ENCODE measurements around the gene RNF130. TPM values are rescaled to one million over a fixed set of nuclear protein-coding genes. Genes with fewer than 3 reads are reported as not detected.

Gene RNF130
- total RNA-seq, 1 experiment from 2014 or later, result 31.8 TPM

DNA sequence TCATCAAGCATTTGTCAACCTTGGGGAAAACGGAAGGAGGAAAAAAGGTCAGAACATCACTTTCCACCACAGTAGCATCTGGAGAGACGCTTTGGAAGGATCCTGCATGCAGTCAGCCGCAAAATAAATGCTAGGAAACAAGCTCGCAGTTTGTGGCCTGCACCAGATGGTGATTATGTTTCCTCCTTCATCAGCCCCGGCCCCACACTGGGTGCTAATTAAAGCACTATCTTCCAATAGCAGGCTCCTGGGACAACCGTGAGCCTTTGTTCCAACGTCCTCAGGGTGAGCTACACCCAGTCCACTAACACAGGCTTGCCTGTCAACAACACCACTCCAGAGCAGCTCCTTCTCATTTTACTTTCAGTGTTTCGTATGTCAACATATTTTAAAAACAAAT, 64.0 kb downstream of the RNF130 start:
- ChIA-PET CTCF (interaction anchor here (0.6 to 0.7 kb wide), 2 partner anchors 10 to 93 kb away, joined by 3 read pairs; no protein-coding TSS in a partner anchor), POLR2A (interaction anchor here (1.2 kb wide), 1 partner anchor 64 kb away, joined by 3 read pairs; the partner anchor contains the start of gene RNF130)
- TF ChIP-seq, protein P1, sequence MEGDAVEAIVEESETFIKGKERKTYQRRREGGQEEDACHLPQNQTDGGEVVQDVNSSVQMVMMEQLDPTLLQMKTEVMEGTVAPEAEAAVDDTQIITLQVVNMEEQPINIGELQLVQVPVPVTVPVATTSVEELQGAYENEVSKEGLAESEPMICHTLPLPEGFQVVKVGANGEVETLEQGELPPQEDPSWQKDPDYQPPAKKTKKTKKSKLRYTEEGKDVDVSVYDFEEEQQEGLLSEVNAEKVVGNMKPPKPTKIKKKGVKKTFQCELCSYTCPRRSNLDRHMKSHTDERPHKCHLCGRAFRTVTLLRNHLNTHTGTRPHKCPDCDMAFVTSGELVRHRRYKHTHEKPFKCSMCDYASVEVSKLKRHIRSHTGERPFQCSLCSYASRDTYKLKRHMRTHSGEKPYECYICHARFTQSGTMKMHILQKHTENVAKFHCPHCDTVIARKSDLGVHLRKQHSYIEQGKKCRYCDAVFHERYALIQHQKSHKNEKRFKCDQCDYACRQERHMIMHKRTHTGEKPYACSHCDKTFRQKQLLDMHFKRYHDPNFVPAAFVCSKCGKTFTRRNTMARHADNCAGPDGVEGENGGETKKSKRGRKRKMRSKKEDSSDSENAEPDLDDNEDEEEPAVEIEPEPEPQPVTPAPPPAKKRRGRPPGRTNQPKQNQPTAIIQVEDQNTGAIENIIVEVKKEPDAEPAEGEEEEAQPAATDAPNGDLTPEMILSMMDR (IDR thresholded peaks at IDR 0.05; ENCODE audit: unreplicated experiment), result no peak
- H3K27me3 Mint-ChIP-seq (ENCODE audit: insufficient read depth, unreplicated experiment), result no peaks in the 10 kb centered on the region
- intact Hi-C loops (cut with micrococcal nuclease), result no loop called here
- H3K4me1 Mint-ChIP-seq (ENCODE audit: insufficient read depth, unreplicated experiment), result no peaks in the 10 kb centered on the region
- H3K4me3 Mint-ChIP-seq (ENCODE audit: unreplicated experiment), result no peak overlapping the region
- no peaks in the 10 kb centered on the region for H3K9me3 Mint-ChIP-seq (ENCODE audit: unreplicated experiment)
- no TSS peak for BruUV-seq (replicated peaks)
- DNase-seq (ENCODE audit: unreplicated experiment), result no peak
- no peak overlapping the region for H3K27ac Mint-ChIP-seq (ENCODE audit: low read depth, unreplicated experiment)
- H3K36me3 Mint-ChIP-seq (ENCODE audit: insufficient read depth, unreplicated experiment), result peaks cover 19% of the 10 kb centered on the region

DNA sequence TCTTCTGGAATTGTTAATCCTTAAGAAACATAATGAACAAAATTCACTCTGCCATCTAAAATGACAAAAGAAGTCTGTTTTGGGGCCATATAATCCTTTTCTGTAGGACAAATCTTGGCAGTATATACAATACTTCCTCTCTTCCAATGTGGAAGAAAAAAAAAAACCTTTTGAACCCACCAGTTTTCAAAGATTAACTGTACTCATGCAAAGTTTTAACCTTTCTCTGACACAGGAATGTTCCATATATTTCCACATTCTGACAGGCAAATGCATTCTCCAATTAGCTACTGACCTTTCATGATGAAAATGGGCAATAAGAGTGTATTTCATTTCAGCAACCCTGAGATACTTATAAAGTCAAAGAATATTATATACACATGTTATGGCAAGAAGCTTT, 65.4 kb downstream of the RNF130 start:
- intact Hi-C loops (cut with micrococcal nuclease), result no loop called here

DNA sequence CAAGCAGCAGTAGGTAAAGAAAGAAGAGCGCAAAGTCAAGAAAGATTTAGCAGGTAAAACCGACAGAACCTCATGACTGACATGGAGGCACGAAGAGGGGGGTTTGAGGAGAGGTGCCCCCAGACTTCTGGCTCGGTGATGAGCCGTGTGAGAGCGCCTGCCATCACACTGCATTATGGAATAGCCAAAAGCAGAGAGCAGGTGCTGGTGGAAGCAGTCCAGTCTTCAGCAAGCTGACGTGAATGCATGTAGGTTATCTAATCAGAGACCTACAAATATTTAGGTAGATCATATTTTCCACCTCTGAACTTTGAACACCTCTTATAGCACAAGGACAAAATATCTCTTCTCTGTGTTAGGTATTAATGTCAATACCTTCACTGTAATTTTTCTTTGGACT, 68.4 kb downstream of the RNF130 start:
- Mint-ChIP-seq H3K9me3 (ENCODE audit: unreplicated experiment) (no peaks in the 10 kb centered on the region), H3K4me1 (ENCODE audit: insufficient read depth, unreplicated experiment) (no peaks in the 10 kb centered on the region), H3K36me3 (ENCODE audit: insufficient read depth, unreplicated experiment) (peaks cover 5% of the 10 kb centered on the region), H3K4me3 (ENCODE audit: unreplicated experiment) (no peak overlapping the region), H3K27ac (ENCODE audit: low read depth, unreplicated experiment) (no peak overlapping the region), H3K27me3 (ENCODE audit: insufficient read depth, unreplicated experiment) (no peaks in the 10 kb centered on the region)
- ChIA-PET CTCF (interaction anchor here (0.6 kb wide), 1 partner anchor 424 kb away, joined by 3 read pairs; no protein-coding TSS in a partner anchor), POLR2A (no interaction called here)
- intact Hi-C loops (cut with micrococcal nuclease), result no loop called here
- BruUV-seq (replicated peaks), result no TSS peak
- DNase-seq (ENCODE audit: unreplicated experiment), result no peak
- TF ChIP-seq, protein P1 (IDR thresholded peaks at IDR 0.05; ENCODE audit: unreplicated experiment), result no peak

More for the DNA sequence above, 65.4 kb downstream of the RNF130 start:
- POLR2A ChIA-PET, result interaction anchor here (0.9 to 1.1 kb wide), 2 partner anchors 65 to 204 kb away, joined by 3 read pairs; no protein-coding TSS in a partner anchor
- H3K36me3 Mint-ChIP-seq (ENCODE audit: insufficient read depth, unreplicated experiment), result peaks cover 12% of the 10 kb centered on the region
- CTCF ChIA-PET, result interaction anchor here (0.7 kb wide), 1 partner anchor 242 kb away, joined by 4 read pairs; no protein-coding TSS in a partner anchor
- DNase-seq (ENCODE audit: unreplicated experiment), result no peak
- no peaks in the 10 kb centered on the region for H3K27me3 Mint-ChIP-seq (ENCODE audit: insufficient read depth, unreplicated experiment)
- H3K4me1 Mint-ChIP-seq (ENCODE audit: insufficient read depth, unreplicated experiment), result no peaks in the 10 kb centered on the region
- no peaks in the 10 kb centered on the region for H3K9me3 Mint-ChIP-seq (ENCODE audit: unreplicated experiment)
- H3K27ac Mint-ChIP-seq (ENCODE audit: low read depth, unreplicated experiment), result no peak overlapping the region
- TF ChIP-seq, protein P1 (IDR thresholded peaks at IDR 0.05; ENCODE audit: unreplicated experiment), result no peak
- no peak overlapping the region for H3K4me3 Mint-ChIP-seq (ENCODE audit: unreplicated experiment)
- BruUV-seq (replicated peaks), result no TSS peak

DNA sequence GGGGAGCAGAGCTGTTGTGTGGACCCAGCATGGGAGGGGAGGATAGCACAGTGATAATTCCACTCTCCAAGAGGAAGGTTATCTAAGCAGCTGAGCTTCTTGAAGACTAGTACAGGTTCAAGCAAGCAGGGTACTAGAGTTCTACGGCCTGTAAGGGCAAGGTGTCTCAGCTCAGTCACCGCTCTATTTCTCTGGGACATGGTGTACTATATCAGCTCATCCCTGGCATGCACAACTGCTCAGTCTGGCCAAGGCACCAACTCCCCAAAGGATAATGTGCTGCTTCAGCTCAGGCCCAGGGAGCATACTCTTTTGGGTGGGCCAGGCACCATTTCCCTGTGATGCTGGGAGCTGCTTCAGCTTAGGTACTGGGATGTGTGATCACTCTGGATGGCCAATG, 69.8 kb downstream of the RNF130 start:
- Mint-ChIP-seq H3K4me3 (ENCODE audit: unreplicated experiment) (no peak overlapping the region), H3K36me3 (ENCODE audit: insufficient read depth, unreplicated experiment) (peaks cover 5% of the 10 kb centered on the region), H3K4me1 (ENCODE audit: insufficient read depth, unreplicated experiment) (no peaks in the 10 kb centered on the region), H3K27ac (ENCODE audit: low read depth, unreplicated experiment) (no peak overlapping the region), H3K9me3 (ENCODE audit: unreplicated experiment) (no peaks in the 10 kb centered on the region), H3K27me3 (ENCODE audit: insufficient read depth, unreplicated experiment) (no peaks in the 10 kb centered on the region)
- ChIA-PET POLR2A (interaction anchor here (1.2 kb wide), 1 partner anchor 69 kb away, joined by 3 read pairs; no protein-coding TSS in a partner anchor), CTCF (interaction anchor here (1.0 to 1.2 kb wide), 2 partner anchors 11 to 205 kb away, joined by 3 to 4 read pairs; no protein-coding TSS in a partner anchor)
- BruUV-seq (replicated peaks), result no TSS peak
- DNase-seq (ENCODE audit: unreplicated experiment), result no peak
- intact Hi-C loops (cut with micrococcal nuclease), result no loop called here
- TF ChIP-seq, protein P1 (IDR thresholded peaks at IDR 0.05; ENCODE audit: unreplicated experiment), result no peak

Data from MCF 10A (cell line).